Common myeloid progenitor, CD34-positive (primary cell): ENCODE results near the gene CNTN4.

Experiments
- CTCF ChIA-PET: fragments of 350-600 bp; sonication (Branson Sonifier 250); formaldehyde crosslinking; loops from one replicate; lab custom pipeline; 2021; ENCODE audit warnings: antibody characterized with exemption; lab: Charles Lee
- POLR2A ChIA-PET: fragments of 350-600 bp; sonication (Branson Sonifier 250); formaldehyde crosslinking; loops from one replicate; lab custom pipeline; 2021; ENCODE audit warnings: antibody characterized with exemption; lab: Charles Lee
- DNase-seq, 3 donors: peaks; one replicate each; pipeline versions ENCODE4 v3.0.0 to v3.0.0-alpha.2; 2013
- H3K27ac ChIP-seq, 2 experiments: 1 replicate in 1 of 2; 2 replicates in 1 of 2; pipeline ENCODE4 v1.7.0; 2013; ENCODE audit warnings: inconsistent platforms in 2 of 2, low read length in 2 of 2, mild to moderate bottlenecking in 2 of 2, low read depth in 1 of 2, moderate library complexity in 1 of 2; ENCODE audit not compliant: severe bottlenecking in 2 of 2, insufficient read depth in 1 of 2, poor library complexity in 1 of 2
- H3K27me3 ChIP-seq, 5 experiments: replicated peaks in 2 of 5; 1 replicate in 3 of 5; 2 replicates in 2 of 5; pipeline versions ENCODE4 v1.6.1 to v1.7.0; 2013; ENCODE audit warnings: low read length in 4 of 5, mild to moderate bottlenecking in 2 of 5, moderate library complexity in 2 of 5, inconsistent platforms in 1 of 5; ENCODE audit not compliant: insufficient read depth in 5 of 5, control insufficient read depth in 4 of 5
- H3K36me3 ChIP-seq, 4 experiments: 1 replicate in 2 of 4; 2 replicates in 2 of 4; pipeline versions ENCODE4 v1.6.1 to v1.7.0; 2013; ENCODE audit warnings: low read length in 3 of 4, control low read depth in 1 of 4, mild to moderate bottlenecking in 1 of 4; ENCODE audit not compliant: control insufficient read depth in 4 of 4, insufficient read depth in 4 of 4
- H3K4me1 ChIP-seq, 4 experiments: 1 replicate in 3 of 4; 2 replicates in 1 of 4; pipeline versions ENCODE4 v1.6.1 to v1.7.1; 2013; ENCODE audit warnings: low read length in 3 of 4, mild to moderate bottlenecking in 3 of 4, control low read depth in 1 of 4, inconsistent platforms in 1 of 4, moderate library complexity in 1 of 4; ENCODE audit not compliant: control insufficient read depth in 4 of 4, insufficient read depth in 4 of 4; ENCODE audit errors: control extremely low read depth in 1 of 4
- H3K4me3 ChIP-seq, 7 experiments: 1 replicate in 4 of 7; 2 replicates in 3 of 7; pipeline versions ENCODE4 v1.5.1 to v1.7.0; 2013; ENCODE audit warnings: mild to moderate bottlenecking in 7 of 7, low read length in 6 of 7, moderate library complexity in 6 of 7, inconsistent platforms in 2 of 7, low read depth in 2 of 7, control low read depth in 1 of 7; ENCODE audit not compliant: insufficient read depth in 4 of 7, control insufficient read depth in 1 of 7; ENCODE audit errors: extremely low read depth in 1 of 7
- H3K9me3 ChIP-seq, 5 experiments: 1 replicate in 4 of 5; 2 replicates in 1 of 5; pipeline versions ENCODE4 v1.6.1 to v1.7.1; 2013; ENCODE audit warnings: low read length in 4 of 5, mild to moderate bottlenecking in 2 of 5, inconsistent platforms in 1 of 5, low read depth in 1 of 5, moderate library complexity in 1 of 5; ENCODE audit not compliant: control insufficient read depth in 4 of 5, insufficient read depth in 2 of 5; ENCODE audit errors: control extremely low read depth in 1 of 5
- WGBS: methylation state at CpG from one replicate; pipeline ENCODE4 v1.1.5; 2013; ENCODE audit not compliant: insufficient coverage; 5-methylcytosine and 5-hydroxymethylcytosine counted together

The CNTN4 gene

GRCh38 chr3:2153053-2153452, 54.4 kb downstream of the CNTN4 start:
- 100% methylated on average over 2 of the region's 2 CpGs for WGBS
- no peak for DNase-seq
- H3K4me3 ChIP-seq: no peak overlapping the region
- H3K27me3 ChIP-seq: no peaks in the 10 kb centered on the region
- H3K4me1 ChIP-seq: peaks cover 0 to 2% (median 0%) of the 10 kb centered on the region in 4 experiments
- POLR2A ChIA-PET: no interaction called here
- CTCF ChIA-PET: no interaction called here
- H3K27ac ChIP-seq: no peak overlapping the region
- no peaks in the 10 kb centered on the region for H3K36me3 ChIP-seq
- H3K9me3 ChIP-seq: no peaks in the 10 kb centered on the region

GRCh38 chr3:2153547-2153946, 54.9 kb downstream of the CNTN4 start:
- H3K9me3 ChIP-seq: no peaks in the 10 kb centered on the region
- DNase-seq: no peak
- peaks cover 0 to 2% (median 0%) of the 10 kb centered on the region in 4 experiments for H3K4me1 ChIP-seq
- CTCF ChIA-PET: no interaction called here
- POLR2A ChIA-PET: interaction anchor here (0.7 kb wide), 1 partner anchor 861 kb away, joined by 4 read pairs; no protein-coding TSS in a partner anchor
- no peak overlapping the region for H3K4me3 ChIP-seq
- WGBS: 65% methylated on average over 5 of the region's 5 CpGs
- H3K36me3 ChIP-seq: no peaks in the 10 kb centered on the region
- no peaks in the 10 kb centered on the region for H3K27me3 ChIP-seq
- no peak overlapping the region for H3K27ac ChIP-seq

- Histone ChIP-seq H3K9me3 (no peaks in the 10 kb centered on the region), H3K4me3 (no peak overlapping the region), H3K27ac (no peak overlapping the region), H3K4me1 (peaks cover 0 to 2% (median 0%) of the 10 kb centered on the region in 4 experiments), H3K27me3 (no peaks in the 10 kb centered on the region), H3K36me3 (no peaks in the 10 kb centered on the region)
- no peak for DNase-seq
- CTCF ChIA-PET: interaction anchor here (1.1 to 1.3 kb wide), 2 partner anchors 8 to 13 kb away, joined by 3 to 5 read pairs; no protein-coding TSS in a partner anchor
- WGBS: 67% methylated on average over 2 of the region's 3 CpGs
- POLR2A ChIA-PET: no interaction called here
These were observed 56.0 kb downstream of the CNTN4 start for GRCh38 chr3:2154621-2155020.

- H3K9me3 ChIP-seq: no peaks in the 10 kb centered on the region
- H3K4me1 ChIP-seq: peaks cover 0 to 2% (median 0%) of the 10 kb centered on the region in 4 experiments
- WGBS: 51% methylated on average over 18 of the region's 19 CpGs
- ChIA-PET CTCF (interaction anchor here (0.9 to 1.3 kb wide), 4 partner anchors 11 to 1247 kb away, joined by 3 read pairs; no protein-coding TSS in a partner anchor), POLR2A (no interaction called here)
- no peak overlapping the region for H3K27ac ChIP-seq
- H3K4me3 ChIP-seq: peak overlapping the region in 1 of 7 experiments; percentile 49
- peak; percentile 18 to 36 (median 21) for DNase-seq
- H3K27me3 ChIP-seq: no peaks in the 10 kb centered on the region
- H3K36me3 ChIP-seq: no peaks in the 10 kb centered on the region
These were observed 57.7 kb downstream of the CNTN4 start for GRCh38 chr3:2156244-2156847.

- no peak overlapping the region for H3K27ac ChIP-seq
- ChIA-PET POLR2A (no interaction called here), CTCF (no interaction called here)
- H3K4me3 ChIP-seq: no peak overlapping the region
- H3K4me1 ChIP-seq: peaks cover 0 to 2% (median 0%) of the 10 kb centered on the region in 4 experiments
- H3K36me3 ChIP-seq: no peaks in the 10 kb centered on the region
- no peaks in the 10 kb centered on the region for H3K9me3 ChIP-seq
- H3K27me3 ChIP-seq: no peaks in the 10 kb centered on the region
- WGBS: 100% methylated on average over 1 of the region's 3 CpGs
- DNase-seq: no peak
These were observed 60.2 kb downstream of the CNTN4 start for GRCh38 chr3:2158828-2159227.

GRCh38 chr3:2166552-2166951, 67.9 kb downstream of the CNTN4 start:
- CTCF ChIA-PET: no interaction called here
- Histone ChIP-seq H3K4me3 (no peak overlapping the region), H3K27me3 (no peaks in the 10 kb centered on the region), H3K36me3 (no peaks in the 10 kb centered on the region), H3K27ac (no peak overlapping the region), H3K9me3 (no peaks in the 10 kb centered on the region), H3K4me1 (no peaks in the 10 kb centered on the region)
- peak in 2 of 3 donors; percentile 3 to 4 for DNase-seq
- no CpG with 5 or more reads among the region's 3 CpGs for WGBS
- POLR2A ChIA-PET: no interaction called here

GRCh38 chr3:2172561-2173171, 74.0 kb downstream of the CNTN4 start:
- DNase-seq: no peak
- no peak overlapping the region for H3K27ac ChIP-seq
- no peaks in the 10 kb centered on the region for H3K27me3 ChIP-seq
- H3K9me3 ChIP-seq: no peaks in the 10 kb centered on the region
- POLR2A ChIA-PET: no interaction called here
- H3K36me3 ChIP-seq: no peaks in the 10 kb centered on the region
- WGBS: 92% methylated on average over 4 of the region's 4 CpGs
- H3K4me1 ChIP-seq: no peaks in the 10 kb centered on the region
- CTCF ChIA-PET: no interaction called here
- no peak overlapping the region for H3K4me3 ChIP-seq
